ENCODE results near the gene MEAF6.
A peak's percentile ranks its signal among the peaks of the same experiment; 100 is the strongest.
"Not testable (repeated sequence)": the region's sequence is repeated elsewhere in the genome, so short reads cannot be mapped to it uniquely, and the experiment has no call there.

MEAF6 gene

DNA sequence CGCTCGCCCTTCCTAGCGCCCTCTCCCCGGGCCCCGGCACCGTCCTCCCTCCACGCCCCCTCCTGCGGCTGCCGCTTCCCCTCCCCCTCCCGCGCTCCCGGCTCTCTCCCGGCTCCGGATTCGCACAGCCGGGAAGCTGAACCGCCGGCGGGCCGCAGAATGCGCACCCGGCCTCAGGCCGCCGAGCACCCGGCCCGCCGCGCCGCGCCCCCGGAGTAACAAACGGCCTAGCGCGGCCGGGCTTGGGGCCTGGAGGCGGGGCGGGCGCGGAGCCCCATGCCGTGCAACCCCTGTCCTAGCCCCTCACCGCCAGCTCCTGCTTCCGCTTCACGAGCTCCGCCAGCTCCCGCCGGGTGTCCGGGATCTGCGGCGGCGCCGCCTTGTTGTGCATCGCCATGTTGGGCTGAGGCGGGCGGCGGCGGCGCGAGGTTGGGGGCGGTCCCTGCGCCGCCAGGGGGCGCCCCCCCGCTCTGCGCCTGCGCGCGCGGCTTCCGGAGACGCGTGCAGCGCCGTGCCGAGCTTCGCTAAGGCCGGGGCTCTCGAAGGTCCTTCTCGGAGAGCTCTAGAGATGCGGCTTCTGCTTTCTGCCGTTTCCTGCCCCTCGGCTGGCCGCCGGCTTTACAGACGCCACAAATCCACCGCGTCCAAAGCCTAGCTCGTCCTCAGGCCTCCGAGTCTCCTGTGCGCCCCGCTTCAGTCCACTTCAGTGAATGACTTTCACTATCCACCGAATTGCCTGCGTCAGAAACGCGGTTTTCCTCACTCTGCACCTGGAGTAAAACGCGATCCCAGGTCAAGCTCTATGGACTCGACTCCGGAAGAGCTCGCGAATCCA, at the start of gene MEAF6:
MEAF6 (minus strand) TSS at position 417 of the 835 bp plus-strand sequence; CDS start at position 397, 20 bp downstream.
- peak; percentile 78 to 81 for DNase-seq

DNA sequence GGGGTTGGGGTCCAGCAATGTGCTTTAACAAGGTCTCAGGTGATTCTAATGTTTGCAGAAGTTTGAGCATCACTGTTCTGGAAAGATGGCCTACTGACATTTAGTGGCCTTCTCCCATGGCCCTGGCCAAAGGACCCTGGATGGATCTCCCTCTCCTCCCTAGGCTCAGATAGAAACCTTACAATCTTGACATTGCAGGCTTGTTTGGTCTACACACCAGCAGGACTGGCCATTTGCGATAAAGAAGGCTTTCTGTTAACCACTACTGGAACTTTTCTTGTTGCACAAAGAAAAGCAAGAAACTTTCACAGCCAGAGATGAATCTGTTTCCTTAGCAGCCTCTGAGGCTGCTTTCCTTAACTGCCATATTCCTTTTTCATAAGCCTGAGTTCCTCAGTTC, 48.4 kb upstream of the MEAF6 start:
- DNase-seq, result no peak

DNA sequence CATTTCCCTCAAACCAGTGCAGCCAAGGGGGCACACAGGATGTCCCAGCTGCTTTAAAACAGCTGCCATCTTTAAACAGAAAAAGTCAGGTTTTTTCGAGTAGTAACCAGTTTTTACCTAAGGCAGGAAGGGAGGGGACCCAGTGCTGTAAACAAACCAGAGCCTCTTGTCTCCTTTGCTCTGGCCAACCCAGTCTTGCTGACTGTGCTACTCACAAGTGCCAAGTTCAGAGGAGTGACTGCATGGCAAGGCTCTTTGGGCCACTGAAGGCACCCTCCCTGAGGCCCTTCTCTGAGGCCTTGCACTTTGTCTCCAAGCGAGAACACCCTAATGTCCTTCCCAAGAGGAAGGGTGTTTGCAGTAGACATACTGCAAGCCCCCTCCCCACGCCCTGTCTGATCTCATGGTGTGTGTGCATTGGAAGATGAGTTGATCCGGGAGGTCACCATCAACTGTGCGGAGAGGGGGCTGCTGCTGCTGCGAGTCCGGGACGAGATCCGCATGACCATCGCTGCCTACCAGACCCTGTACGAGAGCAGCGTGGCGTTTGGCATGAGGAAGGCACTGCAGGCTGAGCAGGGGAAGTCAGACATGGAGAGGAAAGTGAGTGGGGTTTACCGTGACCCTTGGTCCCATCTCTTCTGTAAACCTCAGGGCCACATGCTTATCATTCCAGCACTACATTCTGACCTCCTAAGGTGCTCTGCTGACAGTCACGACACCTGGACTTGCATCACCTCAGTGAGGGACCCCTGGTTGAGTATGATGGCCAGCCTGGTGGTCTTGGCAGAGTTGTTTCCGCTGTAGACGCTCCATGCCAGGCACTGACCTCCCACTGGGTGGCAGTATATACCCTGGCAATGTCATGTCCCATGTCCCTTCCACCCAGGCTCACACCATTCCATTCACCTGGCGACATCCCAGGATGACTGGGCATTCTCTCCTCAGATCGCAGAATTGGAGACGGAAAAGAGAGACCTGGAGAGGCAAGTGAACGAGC, 46.9 kb upstream of the MEAF6 start:
- DNase-seq, result peak; percentile 43 to 53

DNA sequence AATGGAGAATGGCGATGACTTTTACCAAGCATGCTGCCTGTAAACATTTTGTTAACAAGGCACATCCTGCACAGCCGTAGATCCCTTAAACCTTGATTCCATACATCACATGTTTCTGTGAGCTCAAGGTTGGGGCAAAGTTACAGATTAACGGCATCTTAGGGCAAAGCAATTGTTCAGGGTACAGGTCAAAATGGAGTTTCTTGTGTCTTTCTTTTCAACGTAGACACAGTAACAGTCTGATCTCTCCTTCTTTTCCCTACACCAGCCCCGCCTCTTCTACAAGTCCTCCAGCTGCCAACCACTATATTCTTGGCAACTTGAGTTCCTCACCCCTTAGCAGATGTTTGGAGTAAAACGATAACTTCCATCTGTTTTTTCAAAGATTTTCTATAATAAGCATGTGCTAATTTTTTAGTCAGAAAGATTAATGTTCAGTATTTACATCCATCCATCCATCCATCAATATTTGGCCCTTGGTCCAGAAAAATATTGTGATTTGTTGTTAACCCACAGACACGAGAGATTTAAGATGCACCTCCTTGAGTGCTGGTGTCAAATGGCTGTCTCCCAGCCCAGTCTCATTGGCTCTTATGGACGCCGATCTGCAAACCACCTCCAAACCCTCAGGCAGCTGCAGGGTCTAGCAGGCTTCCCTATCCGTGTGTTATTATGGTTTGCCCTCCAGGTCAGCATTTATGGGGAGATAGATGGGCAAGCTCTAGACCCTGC, 46.0 kb upstream of the MEAF6 start:
- no peak for DNase-seq

DNA sequence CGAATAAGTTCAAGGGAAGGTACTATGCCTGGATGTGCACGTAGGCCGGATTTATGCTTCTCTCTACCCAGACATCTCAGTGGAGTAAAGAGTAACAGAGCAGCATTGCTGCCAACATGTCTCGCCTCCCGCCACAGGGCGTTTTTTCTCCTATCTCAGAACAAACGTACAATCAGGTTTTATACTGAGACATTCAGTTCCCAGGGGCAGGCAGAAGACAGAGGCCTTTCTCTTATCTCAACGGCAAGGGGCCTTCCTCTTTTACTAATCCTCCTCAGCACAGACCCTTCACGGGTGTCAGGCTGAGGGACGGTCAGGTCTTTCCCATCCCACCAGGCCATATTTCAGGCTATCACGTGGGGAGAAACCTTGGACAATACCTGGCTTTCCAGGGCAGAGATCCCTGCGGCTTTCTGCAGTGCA, 45.4 kb upstream of the MEAF6 start:
- not testable (repeated sequence) for DNase-seq

DNA sequence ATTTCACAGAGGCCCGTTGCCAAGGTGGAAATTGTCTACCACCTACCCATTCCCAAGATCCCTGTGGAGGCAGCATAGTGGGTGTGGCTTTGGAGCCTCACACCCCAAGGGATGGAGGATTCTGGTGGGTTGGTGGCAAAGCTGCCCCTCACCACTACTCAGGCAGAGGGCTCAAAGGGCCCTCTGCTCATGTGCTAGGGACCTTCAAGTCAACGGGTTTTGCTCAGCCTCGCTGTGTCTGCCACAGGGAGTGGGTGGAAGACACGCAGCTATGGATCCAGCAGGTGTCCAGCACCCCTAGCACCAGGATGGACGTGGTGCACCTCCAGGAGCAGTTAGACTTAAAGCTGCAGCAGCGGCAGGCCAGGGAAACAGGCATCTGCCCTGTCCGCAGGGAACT, 44.5 kb upstream of the MEAF6 start:
- no peak for DNase-seq

DNA sequence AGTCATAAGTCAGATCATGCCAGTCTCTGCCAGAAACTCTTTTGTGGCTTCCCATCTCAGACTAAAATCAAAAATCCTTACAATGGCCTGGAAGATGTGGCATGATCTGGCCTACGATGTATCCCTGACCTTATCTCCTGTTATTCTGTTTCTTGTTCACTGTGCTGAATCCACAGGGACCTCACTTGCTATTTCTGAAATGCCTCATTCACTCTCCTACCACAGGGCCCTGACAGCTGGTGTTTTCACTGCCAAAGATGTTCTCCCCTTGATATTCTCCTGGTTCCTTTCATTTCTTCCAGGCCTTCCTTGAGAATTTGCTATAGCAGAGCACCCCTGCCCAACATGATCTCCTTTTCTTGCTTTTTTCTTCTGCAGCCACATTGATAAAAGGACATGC, 43.8 kb upstream of the MEAF6 start:
- no peak for DNase-seq

DNA sequence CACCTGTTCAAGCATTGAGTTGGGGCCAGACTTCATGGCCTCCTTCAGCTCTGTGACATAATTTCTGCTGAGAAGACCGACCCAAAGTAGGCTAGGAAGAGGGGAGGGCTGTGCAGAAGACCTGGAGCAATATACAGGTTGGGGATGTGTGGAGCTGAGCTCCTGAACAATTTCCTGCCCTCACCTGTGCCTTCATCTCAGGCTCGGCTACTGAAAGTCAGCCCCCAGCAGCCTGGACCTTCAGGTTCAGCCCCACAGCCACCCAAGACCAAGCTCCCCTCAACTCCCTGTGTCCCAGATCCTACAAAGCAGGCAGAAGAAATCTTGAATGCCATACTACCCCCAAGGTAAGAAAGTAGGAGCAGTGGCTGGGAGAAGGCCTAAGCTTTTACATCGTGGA, 42.8 kb upstream of the MEAF6 start:
- DNase-seq, result no peak

DNA sequence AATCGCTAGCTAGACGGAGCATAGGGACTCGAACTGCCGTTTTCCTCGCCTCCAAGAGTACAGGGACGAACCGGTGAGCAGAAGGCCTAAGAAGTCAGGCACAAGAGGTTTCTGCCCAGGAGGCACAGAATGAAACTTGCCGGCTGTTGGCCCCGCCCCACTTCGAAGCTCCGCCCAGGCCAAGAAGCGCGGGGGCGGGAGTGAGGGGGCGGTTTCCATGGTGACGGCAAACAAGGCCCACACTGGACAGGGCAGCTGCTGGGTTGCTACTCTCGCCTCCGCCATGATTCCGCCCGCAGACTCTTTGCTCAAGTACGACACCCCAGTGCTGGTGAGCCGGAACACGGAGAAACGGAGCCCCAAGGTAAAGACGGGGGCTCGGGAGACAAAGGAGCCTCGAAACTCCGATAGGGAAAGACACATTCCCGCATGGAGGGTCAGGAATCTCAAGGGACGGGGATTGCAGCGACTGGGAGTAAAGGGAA, 42.2 kb upstream of the MEAF6 start, which contains the start of gene DNALI1:
DNALI1 (plus strand) TSS at position 229 of the 485 bp plus-strand sequence; CDS start at position 284, 55 bp downstream.
- DNase-seq, result peak; percentile 23 to 30

DNA sequence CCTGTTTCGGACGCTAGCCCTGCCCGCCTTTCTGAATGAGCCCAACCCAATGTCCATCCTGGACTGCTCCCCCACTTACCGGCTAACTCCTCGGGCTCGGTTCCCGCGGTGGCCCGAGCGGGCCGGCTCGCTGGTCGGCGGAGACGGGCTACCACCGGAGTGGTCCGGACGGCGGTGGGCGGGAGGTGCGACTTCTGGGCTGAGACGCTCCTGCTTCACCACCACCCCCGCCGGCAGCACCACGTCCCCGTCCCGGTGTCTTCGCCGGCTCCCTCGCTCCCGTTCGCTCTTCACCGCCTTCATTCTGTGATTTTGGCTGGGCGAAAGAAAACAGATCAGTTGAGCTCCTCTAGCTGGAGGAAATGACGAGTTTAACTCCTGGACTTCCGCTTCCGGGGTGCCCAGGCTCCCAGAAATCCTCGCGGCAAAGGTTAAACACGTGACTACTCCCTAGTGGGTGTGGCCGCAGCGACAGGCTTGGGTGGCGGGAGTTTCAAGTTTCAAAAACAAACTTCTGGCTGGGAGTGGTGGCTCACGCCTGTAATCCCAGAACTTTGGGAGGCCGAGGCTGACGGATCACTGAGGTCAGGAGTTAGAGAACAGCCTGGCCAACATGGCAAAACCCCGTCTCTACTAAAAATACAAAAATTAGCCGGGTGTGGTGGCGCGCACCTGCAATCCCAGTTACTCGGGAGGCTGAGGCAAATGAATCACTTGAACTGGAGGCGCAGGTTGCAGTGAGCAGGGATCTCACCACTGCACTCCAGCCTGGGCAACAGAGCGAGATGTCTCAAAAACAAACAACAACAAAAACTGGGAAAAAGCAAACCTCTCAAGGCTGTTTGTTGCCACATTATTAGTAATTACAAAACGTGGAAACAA, 39.6 kb upstream of the MEAF6 start, which contains the start of gene SNIP1:
SNIP1 (minus strand) TSS at position 367 of the 882 bp plus-strand sequence; CDS start at position 303, 64 bp downstream.
- DNase-seq, result peak; percentile 86 to 91

DNA sequence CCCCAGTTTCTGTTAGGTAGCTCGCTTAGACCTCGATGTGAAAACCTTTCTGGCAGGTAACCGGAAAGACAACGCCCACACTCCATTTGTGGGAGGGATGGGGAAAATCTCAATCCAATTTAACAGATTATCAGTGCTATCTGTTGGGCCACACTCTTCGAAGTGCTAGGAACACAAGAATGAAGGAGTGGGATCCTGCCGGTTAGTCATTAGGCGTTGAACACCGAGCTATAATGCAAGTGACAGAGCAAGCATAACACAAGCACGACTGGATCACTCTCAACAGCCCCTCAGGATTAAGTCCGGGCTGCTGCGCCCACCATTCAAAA, 39.0 kb upstream of the MEAF6 start:
- DNase-seq, result no peak

DNA sequence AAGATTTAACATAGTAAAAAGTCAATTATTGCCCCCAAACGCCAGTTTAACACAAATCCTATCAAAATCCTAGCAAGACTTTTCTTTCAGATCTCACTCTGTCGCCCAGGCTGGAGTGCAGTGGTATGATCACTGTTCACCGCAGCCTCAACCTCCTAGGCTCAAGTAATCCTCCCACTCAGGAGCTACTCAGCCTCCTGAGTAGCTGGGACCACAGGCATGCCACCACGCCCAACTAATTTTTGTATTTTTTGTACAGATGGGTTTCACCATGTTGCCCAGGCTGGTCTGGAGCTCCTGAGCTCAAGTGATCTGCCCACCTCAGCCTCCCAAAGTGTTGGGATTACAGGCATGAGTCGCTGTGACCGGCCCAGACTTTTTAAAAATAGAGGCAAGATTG, 34.8 kb upstream of the MEAF6 start:
- no peak for DNase-seq

DNA sequence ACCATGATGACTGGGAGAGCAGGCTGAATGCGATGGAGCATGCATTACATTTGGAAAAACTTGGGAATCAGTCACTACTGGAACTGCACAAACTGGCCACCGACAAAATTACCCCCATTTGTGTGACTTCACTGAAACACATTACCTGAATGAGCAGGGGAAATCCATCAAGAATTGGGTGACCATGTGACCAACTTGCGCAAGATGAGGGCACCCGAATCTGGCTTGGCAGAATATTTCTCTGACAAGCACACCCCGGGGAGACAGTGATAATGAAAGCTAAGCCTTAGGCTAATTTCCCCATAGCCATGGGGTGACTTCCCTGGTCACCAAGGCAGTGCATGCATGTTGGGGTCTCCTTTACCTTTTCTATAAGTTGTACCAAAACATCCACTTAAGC, 30.5 kb upstream of the MEAF6 start:
- no peak for DNase-seq

DNA sequence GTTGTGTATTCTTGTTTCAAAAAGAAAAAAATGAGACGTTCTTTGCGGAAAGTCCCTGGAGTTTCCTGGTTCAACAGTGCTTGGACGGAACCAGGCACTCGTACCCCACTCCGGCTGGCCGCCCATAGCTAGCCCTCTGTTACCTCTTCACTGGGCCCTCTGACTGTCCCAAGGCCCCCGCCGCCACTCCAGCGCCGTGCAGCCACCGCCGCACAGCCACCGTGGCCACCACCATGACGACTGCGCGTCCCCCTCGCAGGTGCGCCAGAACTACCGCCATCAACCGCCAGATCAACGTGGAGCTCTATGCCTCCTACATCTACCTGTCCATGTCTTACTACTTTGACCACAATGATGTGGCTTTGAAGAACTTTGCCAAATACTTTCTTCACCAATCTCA, 30.0 kb upstream of the MEAF6 start:
- DNase-seq, result no peak

DNA sequence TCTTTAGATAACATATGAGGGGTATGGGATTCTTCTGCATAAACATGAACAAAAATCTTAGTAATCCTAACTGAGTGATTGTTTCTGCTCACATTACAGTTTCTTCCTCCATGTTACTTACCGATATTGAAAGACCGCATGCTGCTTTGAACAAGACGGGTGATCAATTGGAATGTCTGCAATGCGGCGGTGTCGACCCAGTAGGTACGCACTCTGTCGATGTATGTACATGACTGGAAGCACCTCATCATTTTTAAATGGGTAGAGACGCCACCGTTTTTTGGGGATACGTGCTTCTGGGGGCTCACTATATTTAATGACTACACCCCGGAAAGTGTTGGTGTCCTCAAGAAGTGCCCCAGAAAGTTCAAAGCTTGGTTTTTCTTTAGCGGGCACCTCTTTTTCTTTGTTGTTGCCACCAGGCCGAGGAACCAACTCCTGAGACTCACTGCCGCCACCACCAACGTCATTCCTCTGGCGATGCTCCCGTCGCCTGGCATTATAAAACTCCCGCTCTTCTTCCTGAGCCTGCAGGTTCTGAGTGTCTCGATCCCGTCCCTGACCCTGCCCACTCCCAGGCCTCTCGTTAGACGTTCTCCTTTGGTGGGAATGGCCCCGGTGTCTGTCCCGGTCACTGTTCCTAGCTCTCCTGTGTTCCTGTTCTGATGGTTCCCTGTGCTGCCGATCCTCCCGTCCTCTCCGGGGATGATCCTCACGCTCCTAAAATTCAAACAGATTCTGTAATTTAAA, 25.6 kb upstream of the MEAF6 start:
- DNase-seq, result no peak

DNA sequence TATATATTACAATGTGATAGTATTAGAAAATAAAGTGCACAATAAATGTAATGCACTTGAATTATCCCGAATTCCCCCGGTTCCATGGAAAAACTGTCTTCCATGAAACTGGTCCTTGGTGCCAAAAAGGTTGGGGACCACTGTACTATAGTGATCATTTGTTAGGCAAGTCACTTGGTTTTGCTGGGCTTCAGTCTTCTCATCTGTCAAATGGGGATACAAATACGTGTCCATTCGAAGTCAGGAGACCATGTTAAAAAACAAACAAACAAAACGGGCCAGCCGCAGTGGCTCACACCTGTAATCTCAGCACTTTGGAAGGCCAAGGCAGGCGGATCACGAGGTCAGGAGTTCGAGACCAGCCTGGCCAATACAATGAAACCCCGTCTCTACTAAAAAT, 24.6 kb upstream of the MEAF6 start:
- DNase-seq, result not testable (repeated sequence)

DNA sequence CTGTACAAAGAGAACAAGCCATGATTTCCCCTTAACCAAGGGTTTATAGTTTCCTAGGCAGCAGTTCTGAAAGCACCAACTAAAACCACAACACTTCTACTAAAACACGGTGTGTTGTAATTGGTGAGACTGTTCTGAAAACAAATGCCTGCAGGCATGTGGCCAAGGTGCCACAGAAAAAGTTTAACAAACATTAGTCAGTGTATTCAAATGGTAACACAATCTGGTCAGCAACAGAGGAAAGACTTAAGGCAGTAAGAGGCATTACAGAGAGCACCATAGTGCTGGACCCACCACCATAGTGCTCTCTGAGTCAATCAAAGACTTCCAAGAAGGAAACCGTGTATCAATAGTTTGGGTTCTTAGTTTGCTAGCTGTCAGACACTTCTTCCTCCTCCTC, 22.8 kb upstream of the MEAF6 start:
- DNase-seq, result peak in 1 of 2 experiments; percentile 10

DNA sequence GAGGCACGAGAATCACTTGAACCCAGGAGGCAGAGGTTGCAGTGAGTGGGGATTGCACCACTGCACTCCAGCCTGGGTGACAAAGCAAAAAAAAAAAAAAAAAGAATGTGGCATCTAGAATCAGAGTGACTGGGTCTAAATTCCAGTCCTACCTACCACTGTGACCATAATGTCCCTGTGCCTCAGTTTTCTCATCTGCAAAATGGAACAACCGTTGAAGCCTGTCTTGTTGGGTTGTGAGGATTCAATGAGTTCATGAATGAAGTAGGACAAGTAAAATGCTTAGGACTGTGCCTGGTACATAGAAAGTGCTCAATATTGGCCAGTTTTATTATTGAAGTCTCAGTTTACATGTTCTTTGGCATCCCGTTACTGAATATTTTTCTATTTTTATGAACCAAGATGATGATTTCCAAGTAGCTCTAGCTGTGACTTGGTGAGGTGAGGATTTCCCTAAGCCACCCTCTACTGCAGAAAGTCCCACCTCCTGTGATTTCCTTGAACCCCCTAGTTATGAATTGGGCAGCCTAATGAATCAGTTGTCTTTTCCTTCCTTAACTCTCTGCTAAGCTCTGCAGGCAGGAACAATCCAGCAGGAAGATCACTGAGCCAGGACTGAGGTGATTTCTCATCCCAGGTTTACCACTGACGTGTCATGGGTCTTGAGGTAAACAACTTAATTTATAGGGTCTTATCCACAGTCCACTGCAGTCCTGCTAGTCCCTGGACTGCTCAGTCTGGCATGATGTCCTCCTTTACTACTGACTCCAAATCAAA, 18.9 kb upstream of the MEAF6 start:
- DNase-seq, result no peak

DNA sequence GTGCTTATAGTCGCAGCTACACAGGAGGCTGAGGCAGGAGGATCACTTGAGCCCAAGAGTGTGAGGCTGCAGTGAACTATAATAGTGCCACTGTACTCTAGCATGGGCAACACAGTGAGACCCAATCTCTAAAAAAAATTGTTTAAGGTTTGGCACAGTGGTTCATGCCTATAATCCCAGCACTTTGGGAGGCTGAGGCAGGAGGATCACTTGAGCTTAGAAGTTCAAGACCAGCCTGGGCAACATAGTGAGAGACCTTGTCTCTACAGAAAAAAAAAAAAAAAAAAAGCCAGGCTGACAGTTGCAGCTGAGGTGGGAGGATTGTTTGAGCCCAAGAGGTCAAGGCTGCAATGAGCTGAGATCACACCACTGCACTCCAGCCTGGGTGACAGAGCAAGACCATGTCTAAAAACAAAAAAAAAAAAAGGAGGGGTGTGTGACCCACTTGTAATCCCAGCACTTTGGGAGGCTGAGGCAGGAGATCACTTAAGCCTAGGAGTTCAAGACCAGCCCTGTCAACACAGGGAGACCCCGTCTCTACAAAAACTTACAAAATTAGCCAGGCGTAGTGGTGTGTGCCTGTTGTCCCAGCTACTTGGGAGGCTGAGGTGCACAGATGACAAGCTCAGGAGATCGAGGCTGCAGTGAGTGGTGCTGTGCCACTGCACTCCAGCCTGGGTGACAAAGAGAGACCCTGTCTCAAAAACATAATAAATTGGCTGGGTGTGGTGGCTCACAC, 18.0 kb upstream of the MEAF6 start:
- not testable (repeated sequence) for DNase-seq
